HCT116 (cell line): Measurements from ENCODE around the gene RAP1A. TPM values are rescaled to one million over a fixed set of nuclear protein-coding genes. Genes with fewer than 3 reads are reported as not detected.

Source experiments
- ATAC-seq: fragments of 200-7000 bp; cut with Tn5 transposase; 2 replicates; pipeline ENCODE4 v1.9.1; 2020; ENCODE audit warnings: mild to moderate bottlenecking, moderate library complexity
- BruUV-seq: library from RNA; stranded (reverse); fragments of 400-500 nt; replicated peaks from 2 replicates; lab custom pipeline; 2021; lab: Mats Ljungman, UMichigan
- CTCF ChIA-PET: fragments of 300-600 bp; sonication (Branson Sonifier 250); formaldehyde crosslinking; loops from one replicate; lab custom pipeline; 2021; ENCODE audit warnings: antibody characterized with exemption; lab: Charles Lee
- POLR2A ChIA-PET: fragments of 300-600, 350-600 bp; sonication (Branson Sonifier 250); formaldehyde crosslinking; loops from one replicate; lab custom pipeline; 2021; ENCODE audit warnings: antibody characterized with exemption; lab: Charles Lee
- RAD21 ChIA-PET, 2 experiments: fragments of 300-600 bp; sonication (Branson Sonifier 250); formaldehyde crosslinking; loops; one replicate each; lab custom pipeline; 2023; ENCODE audit warnings: low total read pairs in 2 of 2; ENCODE audit not compliant: uncharacterized antibody in 2 of 2, unreplicated experiment in 2 of 2, low non-redundant PET in 1 of 2; lab: Charles Lee
- DNase-seq: peaks from one replicate; pipeline ENCODE4 v3.0.0-alpha.2; 2010; ENCODE audit warnings: low read depth, low spot score
- H2AFZ ChIP-seq: fragments of 200-600 bp; shearing (Covaris generic), sonication (generic); 2 replicates; pipeline ENCODE4 v1.6.1; 2017; ENCODE audit warnings: low read depth, mixed run types, mixed read lengths, antibody characterized with exemption, low read length; ENCODE audit not compliant: poor library complexity, severe bottlenecking
- H3K27ac ChIP-seq: 2 replicates; pipeline ENCODE4 v1.5.1; 2012; ENCODE audit warnings: low read depth, low read length
- H3K27me3 ChIP-seq: fragments of 200-600 bp; sonication (generic); 2 replicates; pipeline ENCODE4 v1.6.1; 2016; ENCODE audit warnings: mixed run types, low read length, mixed read lengths; ENCODE audit not compliant: insufficient read depth
- H3K36me3 ChIP-seq, 2 experiments: fragments of 200-500 bp in 1 of 2; fragments of 200-600 bp in 1 of 2; sonication (Bioruptor generic) in 1 of 2; sonication (generic) in 1 of 2; 2 replicates each; pipeline versions ENCODE4 v1.5.1 to v1.6.1; 2014 to 2016; ENCODE audit warnings: low read length in 2 of 2, inconsistent platforms in 1 of 2, mixed read lengths in 1 of 2, mixed run types in 1 of 2; ENCODE audit not compliant: insufficient read depth in 2 of 2, control insufficient read depth in 1 of 2
- H3K4me1 ChIP-seq, 2 experiments: fragments of 200-600 bp in 1 of 2; sonication (generic) in 1 of 2; 2 replicates each; pipeline versions ENCODE4 v1.5.1 to v1.6.1; 2012 to 2017; ENCODE audit warnings: low read length in 2 of 2, inconsistent platforms in 1 of 2, mild to moderate bottlenecking in 1 of 2, mixed read lengths in 1 of 2, mixed run types in 1 of 2, moderate library complexity in 1 of 2; ENCODE audit not compliant: insufficient read depth in 2 of 2, control insufficient read depth in 1 of 2
- H3K4me2 ChIP-seq: fragments of 200-600 bp; sonication (generic); 2 replicates; pipeline ENCODE4 v1.6.1; 2017; ENCODE audit warnings: mixed run types, low read length, mixed read lengths
- H3K4me3 ChIP-seq, 2 experiments: fragments of 200-600 bp in 1 of 2; sonication (generic) in 1 of 2; replicated peaks in 1 of 2; 2 replicates each; pipeline ENCODE4 v1.5.1; 2011 to 2016; ENCODE audit warnings: low read length in 2 of 2, control low read depth in 1 of 2, low read depth in 1 of 2, mild to moderate bottlenecking in 1 of 2, mixed read lengths in 1 of 2, mixed run types in 1 of 2
- H3K79me2 ChIP-seq: fragments of 200-600 bp; sonication (generic); 2 replicates; pipeline ENCODE4 v1.6.1; 2017; ENCODE audit warnings: mild to moderate bottlenecking, mixed run types, low read length, moderate library complexity, mixed read lengths; ENCODE audit not compliant: insufficient read depth
- H3K9ac ChIP-seq: fragments of 200-600 bp; sonication (generic); 2 replicates; pipeline ENCODE4 v1.6.1; 2016; ENCODE audit warnings: low read length, mixed read lengths
- H3K9me2 ChIP-seq: fragments of 200-600 bp; sonication (generic), shearing (Covaris generic); 2 replicates; pipeline ENCODE4 v1.6.1; 2017; ENCODE audit warnings: mixed run types, mild to moderate bottlenecking, moderate library complexity; ENCODE audit not compliant: insufficient read depth
- H3K9me3 ChIP-seq, 2 experiments: fragments of 200-500 bp in 1 of 2; fragments of 200-600 bp in 1 of 2; sonication (Bioruptor generic) in 1 of 2; sonication (generic) in 1 of 2; 2 replicates each; pipeline ENCODE4 v1.6.1; 2014 to 2017; ENCODE audit warnings: low read length in 2 of 2, mixed read lengths in 2 of 2, inconsistent platforms in 1 of 2, low read depth in 1 of 2, mild to moderate bottlenecking in 1 of 2, mixed run types in 1 of 2, moderate library complexity in 1 of 2; ENCODE audit not compliant: control insufficient read depth in 1 of 2, insufficient read depth in 1 of 2
- H4K20me1 ChIP-seq: fragments of 200-600 bp; sonication (generic), shearing (Covaris generic); 2 replicates; pipeline ENCODE4 v1.6.1; 2017; ENCODE audit warnings: mixed run types, mild to moderate bottlenecking, moderate library complexity; ENCODE audit not compliant: insufficient read depth
- EGR1 ChIP-seq: IDR thresholded peaks from 2 replicates; pipeline ENCODE4 v1.6.1; 2012; ENCODE audit warnings: low read depth
- EZH2 ChIP-seq: fragments of 200-600 bp; sonication (generic); IDR thresholded peaks from 2 replicates; pipeline ENCODE4 v1.6.1; 2017; ENCODE audit warnings: antibody characterized with exemption, mixed run types
- EZH2phosphoT487 ChIP-seq: fragments of 200-600 bp; IDR thresholded peaks from 2 replicates; pipeline ENCODE4 v1.6.1; 2018; ENCODE audit warnings: antibody characterized with exemption, borderline replicate concordance
- FOSL1 ChIP-seq: IDR thresholded peaks from 2 replicates; pipeline ENCODE4 v1.6.1; 2012; ENCODE audit warnings: low read depth
- JUND ChIP-seq: IDR thresholded peaks from 2 replicates; pipeline ENCODE4 v1.6.1; 2012
- POLR2AphosphoS5 ChIP-seq: IDR thresholded peaks from 2 replicates; pipeline ENCODE4 v1.6.1; 2011; ENCODE audit warnings: mild to moderate bottlenecking, low read depth, low read length, moderate library complexity
- RAD21 ChIP-seq: IDR thresholded peaks from 2 replicates; pipeline ENCODE4 v1.6.1; 2012; ENCODE audit warnings: low read depth, mild to moderate bottlenecking
- SRF ChIP-seq: IDR thresholded peaks from 2 replicates; pipeline ENCODE4 v1.6.1; 2012; ENCODE audit warnings: low read depth
- intact Hi-C: fragments of 100-400 bp; cut with micrococcal nuclease; formaldehyde crosslinking; loops from 2 replicates; pipeline ENCODE4 v1.10.0; 2022
- total RNA-seq: library from RNA; stranded (reverse); gene quantifications from one replicate; pipeline ENCODE4 v1.2.1, GENCODE V29; 2021; ENCODE audit not compliant: unreplicated experiment
- TF ChIP-seq, protein P1 (sequence below): IDR thresholded peaks from 2 replicates; pipeline ENCODE4 v1.6.1; 2012
- TF ChIP-seq, protein P2 (sequence below): IDR thresholded peaks from 2 replicates; pipeline ENCODE4 v1.6.1; 2012; ENCODE audit warnings: low read depth
- TF ChIP-seq, protein P3 (sequence below): IDR thresholded peaks from 2 replicates; pipeline ENCODE4 v1.6.1; 2012
- TF ChIP-seq, protein P4 (sequence below), 3 experiments: fragments of 200-600 bp in 1 of 3; sonication (generic) in 1 of 3; IDR thresholded peaks in 2 of 3; conservative IDR thresholded peaks in 1 of 3; 2 replicates each; pipeline ENCODE4 v1.5.1; 2012 to 2017; ENCODE audit warnings: low read depth in 2 of 3, low read length in 2 of 3, antibody characterized with exemption in 1 of 3, borderline replicate concordance in 1 of 3, control low read depth in 1 of 3, mild to moderate bottlenecking in 1 of 3, mixed read lengths in 1 of 3, mixed run types in 1 of 3, moderate library complexity in 1 of 3; ENCODE audit not compliant: insufficient read depth in 1 of 3

The RAP1A gene
- total RNA-seq, 1 experiment from 2014 or later: 46.2 TPM

DNA sequence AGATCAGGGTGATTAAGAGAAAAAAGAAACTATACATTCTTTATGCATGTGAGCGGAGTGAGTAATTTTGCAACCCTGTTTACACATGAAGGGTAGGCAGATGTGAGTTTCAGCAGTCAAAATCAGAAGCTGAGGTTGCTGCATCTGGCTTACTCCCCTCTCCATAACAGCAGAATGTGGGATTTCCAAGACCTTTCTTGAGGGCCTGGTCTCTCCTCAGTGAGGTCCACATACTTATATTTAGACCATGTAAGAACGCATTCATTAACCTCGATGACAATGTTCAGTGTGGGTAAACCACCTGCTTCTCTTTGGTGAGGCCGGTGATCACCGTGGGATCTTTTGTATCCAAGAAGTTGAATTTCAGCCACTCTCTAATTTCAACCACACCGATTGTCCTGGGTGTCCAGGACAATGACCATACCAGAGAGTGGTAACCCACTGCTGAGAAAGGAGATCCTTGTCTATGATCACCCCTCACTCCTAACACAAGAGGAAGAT is 18.7 kb upstream of the RAP1A start:
- Histone ChIP-seq H3K4me3 (no peak overlapping the region), H3K9me3 (no peaks in the 10 kb centered on the region), H3K9ac (no peak overlapping the region), H3K27ac (no peak overlapping the region), H3K27me3 (no peaks in the 10 kb centered on the region), H3K4me1 (no peaks in the 10 kb centered on the region), H3K36me3 (no peaks in the 10 kb centered on the region), H3K4me2 (no peak overlapping the region), H4K20me1 (no peaks in the 10 kb centered on the region), H3K79me2 (no peaks in the 10 kb centered on the region), H2AFZ (no peak overlapping the region), H3K9me2 (no peaks in the 10 kb centered on the region)
- CTCF ChIA-PET: no interaction called here
- POLR2A ChIA-PET: no interaction called here
- ATAC-seq: no peak
- no peak for DNase-seq
- intact Hi-C loops: no loop called here
- no peak for TF ChIP-seq POLR2AphosphoS5
- no peak for TF ChIP-seq SRF
- TF ChIP-seq, protein P1, sequence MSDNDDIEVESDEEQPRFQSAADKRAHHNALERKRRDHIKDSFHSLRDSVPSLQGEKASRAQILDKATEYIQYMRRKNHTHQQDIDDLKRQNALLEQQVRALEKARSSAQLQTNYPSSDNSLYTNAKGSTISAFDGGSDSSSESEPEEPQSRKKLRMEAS: no peak
- TF ChIP-seq EGR1: no peak
- TF ChIP-seq, protein P2, sequence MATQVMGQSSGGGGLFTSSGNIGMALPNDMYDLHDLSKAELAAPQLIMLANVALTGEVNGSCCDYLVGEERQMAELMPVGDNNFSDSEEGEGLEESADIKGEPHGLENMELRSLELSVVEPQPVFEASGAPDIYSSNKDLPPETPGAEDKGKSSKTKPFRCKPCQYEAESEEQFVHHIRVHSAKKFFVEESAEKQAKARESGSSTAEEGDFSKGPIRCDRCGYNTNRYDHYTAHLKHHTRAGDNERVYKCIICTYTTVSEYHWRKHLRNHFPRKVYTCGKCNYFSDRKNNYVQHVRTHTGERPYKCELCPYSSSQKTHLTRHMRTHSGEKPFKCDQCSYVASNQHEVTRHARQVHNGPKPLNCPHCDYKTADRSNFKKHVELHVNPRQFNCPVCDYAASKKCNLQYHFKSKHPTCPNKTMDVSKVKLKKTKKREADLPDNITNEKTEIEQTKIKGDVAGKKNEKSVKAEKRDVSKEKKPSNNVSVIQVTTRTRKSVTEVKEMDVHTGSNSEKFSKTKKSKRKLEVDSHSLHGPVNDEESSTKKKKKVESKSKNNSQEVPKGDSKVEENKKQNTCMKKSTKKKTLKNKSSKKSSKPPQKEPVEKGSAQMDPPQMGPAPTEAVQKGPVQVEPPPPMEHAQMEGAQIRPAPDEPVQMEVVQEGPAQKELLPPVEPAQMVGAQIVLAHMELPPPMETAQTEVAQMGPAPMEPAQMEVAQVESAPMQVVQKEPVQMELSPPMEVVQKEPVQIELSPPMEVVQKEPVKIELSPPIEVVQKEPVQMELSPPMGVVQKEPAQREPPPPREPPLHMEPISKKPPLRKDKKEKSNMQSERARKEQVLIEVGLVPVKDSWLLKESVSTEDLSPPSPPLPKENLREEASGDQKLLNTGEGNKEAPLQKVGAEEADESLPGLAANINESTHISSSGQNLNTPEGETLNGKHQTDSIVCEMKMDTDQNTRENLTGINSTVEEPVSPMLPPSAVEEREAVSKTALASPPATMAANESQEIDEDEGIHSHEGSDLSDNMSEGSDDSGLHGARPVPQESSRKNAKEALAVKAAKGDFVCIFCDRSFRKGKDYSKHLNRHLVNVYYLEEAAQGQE: no peak
- no peak for TF ChIP-seq FOSL1
- TF ChIP-seq, protein P3, sequence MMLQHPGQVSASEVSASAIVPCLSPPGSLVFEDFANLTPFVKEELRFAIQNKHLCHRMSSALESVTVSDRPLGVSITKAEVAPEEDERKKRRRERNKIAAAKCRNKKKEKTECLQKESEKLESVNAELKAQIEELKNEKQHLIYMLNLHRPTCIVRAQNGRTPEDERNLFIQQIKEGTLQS: no peak
- TF ChIP-seq EZH2: no peak
- TF ChIP-seq EZH2phosphoT487: no peak
- no peak for TF ChIP-seq RAD21
- TF ChIP-seq, protein P4, sequence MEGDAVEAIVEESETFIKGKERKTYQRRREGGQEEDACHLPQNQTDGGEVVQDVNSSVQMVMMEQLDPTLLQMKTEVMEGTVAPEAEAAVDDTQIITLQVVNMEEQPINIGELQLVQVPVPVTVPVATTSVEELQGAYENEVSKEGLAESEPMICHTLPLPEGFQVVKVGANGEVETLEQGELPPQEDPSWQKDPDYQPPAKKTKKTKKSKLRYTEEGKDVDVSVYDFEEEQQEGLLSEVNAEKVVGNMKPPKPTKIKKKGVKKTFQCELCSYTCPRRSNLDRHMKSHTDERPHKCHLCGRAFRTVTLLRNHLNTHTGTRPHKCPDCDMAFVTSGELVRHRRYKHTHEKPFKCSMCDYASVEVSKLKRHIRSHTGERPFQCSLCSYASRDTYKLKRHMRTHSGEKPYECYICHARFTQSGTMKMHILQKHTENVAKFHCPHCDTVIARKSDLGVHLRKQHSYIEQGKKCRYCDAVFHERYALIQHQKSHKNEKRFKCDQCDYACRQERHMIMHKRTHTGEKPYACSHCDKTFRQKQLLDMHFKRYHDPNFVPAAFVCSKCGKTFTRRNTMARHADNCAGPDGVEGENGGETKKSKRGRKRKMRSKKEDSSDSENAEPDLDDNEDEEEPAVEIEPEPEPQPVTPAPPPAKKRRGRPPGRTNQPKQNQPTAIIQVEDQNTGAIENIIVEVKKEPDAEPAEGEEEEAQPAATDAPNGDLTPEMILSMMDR (IDR thresholded peaks at IDR 0.05 in 2 of 3, conservative IDR thresholded peaks at IDR 0.05 in 1 of 3; ENCODE audit: borderline replicate concordance in 1 of 3, insufficient read depth in 1 of 3, low read depth in 2 of 3, low read length in 2 of 3): no peak
- no peak for TF ChIP-seq JUND
- RAD21 ChIA-PET: no interaction called here
- no TSS peak for BruUV-seq
